Measurements from ENCODE around the gene SLC4A2. TPM values are rescaled to one million over a fixed set of nuclear protein-coding genes. Genes with fewer than 3 reads are reported as not detected.

The SLC4A2 gene
- polyA plus RNA-seq, 2 of the 4 experiments (the other 2 are of a cell fraction), result 112 to 275 TPM

DNA sequence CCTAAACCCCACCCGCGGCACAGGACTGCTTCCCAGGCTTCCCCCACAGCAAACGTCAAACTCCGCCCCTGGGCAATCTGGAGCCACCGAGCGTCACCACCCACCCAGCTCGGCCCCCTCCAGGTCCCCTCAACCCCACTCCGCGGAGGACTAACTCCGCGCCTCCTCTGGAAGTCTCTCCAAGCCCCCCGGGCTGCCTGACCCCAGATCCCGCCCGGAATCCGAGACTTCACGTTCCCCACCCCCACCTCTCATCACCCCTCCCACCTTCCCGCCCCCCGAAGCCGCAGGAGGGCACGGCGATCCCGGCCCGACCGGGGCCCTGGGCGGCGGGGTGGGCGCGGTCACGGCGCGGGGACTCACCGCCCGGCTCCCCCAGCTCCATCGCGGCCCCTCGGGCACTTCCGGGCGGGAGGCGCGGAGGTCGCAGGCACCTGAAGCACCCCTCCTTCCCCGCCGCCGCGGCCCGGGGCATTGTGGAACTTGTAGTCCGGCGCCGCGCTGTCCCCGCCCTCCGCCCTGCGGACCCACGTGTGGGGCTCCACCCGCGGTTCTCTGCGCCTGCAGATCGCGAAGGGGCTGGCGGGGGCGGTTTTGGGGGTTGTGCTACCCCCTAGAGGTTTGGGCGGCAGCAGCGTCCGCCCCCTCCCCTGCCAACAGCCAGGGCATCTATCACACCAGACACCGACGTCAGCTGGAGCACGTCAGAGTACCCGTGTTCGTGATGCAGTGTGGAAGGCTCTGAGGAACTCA, 23.9 kb downstream of the SLC4A2 start, which contains the start of gene TMUB1:
TMUB1 (minus strand) TSS at position 423 of the 753 bp plus-strand sequence. CDS start 930 bp downstream, outside the sequence.
- peaks cover 48% of the 10 kb centered on the region for H3K4me1 ChIP-seq
- H3K9me3 ChIP-seq, result no peaks in the 10 kb centered on the region
- no peak for FAIRE-seq
- peak within 1 kb of the TSS; percentile 95 for H3K4me2 ChIP-seq
- TF ChIP-seq, protein P1, sequence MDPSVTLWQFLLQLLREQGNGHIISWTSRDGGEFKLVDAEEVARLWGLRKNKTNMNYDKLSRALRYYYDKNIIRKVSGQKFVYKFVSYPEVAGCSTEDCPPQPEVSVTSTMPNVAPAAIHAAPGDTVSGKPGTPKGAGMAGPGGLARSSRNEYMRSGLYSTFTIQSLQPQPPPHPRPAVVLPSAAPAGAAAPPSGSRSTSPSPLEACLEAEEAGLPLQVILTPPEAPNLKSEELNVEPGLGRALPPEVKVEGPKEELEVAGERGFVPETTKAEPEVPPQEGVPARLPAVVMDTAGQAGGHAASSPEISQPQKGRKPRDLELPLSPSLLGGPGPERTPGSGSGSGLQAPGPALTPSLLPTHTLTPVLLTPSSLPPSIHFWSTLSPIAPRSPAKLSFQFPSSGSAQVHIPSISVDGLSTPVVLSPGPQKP (IDR thresholded peaks at IDR 0.05; ENCODE audit: low read depth, low read length), result no peak
- no peak for TF ChIP-seq CHD2 (IDR thresholded peaks at IDR 0.05; ENCODE audit: low read length, partially characterized antibody)
- TF ChIP-seq MYC (IDR thresholded peaks at IDR 0.05; ENCODE audit: borderline replicate concordance, low read length), result no peak
- no peak for TF ChIP-seq EHF (CRISPR knock-in tag; IDR thresholded peaks at IDR 0.05)
- TF ChIP-seq POLR2A (IDR thresholded peaks at IDR 0.05; ENCODE audit: low read length), result peak; percentile 7; the same call in 1 of the 2 replicates
- TF ChIP-seq, protein P2, sequence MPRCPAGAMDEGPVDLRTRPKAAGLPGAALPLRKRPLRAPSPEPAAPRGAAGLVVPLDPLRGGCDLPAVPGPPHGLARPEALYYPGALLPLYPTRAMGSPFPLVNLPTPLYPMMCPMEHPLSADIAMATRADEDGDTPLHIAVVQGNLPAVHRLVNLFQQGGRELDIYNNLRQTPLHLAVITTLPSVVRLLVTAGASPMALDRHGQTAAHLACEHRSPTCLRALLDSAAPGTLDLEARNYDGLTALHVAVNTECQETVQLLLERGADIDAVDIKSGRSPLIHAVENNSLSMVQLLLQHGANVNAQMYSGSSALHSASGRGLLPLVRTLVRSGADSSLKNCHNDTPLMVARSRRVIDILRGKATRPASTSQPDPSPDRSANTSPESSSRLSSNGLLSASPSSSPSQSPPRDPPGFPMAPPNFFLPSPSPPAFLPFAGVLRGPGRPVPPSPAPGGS (IDR thresholded peaks at IDR 0.05), result peak; percentile 37; the same call in 1 of the 3 replicates
- no peak for TF ChIP-seq ESRRA (IDR thresholded peaks at IDR 0.05; ENCODE audit: borderline replicate concordance, low read length)
- TF ChIP-seq RAD21 (conservative IDR thresholded peaks at IDR 0.05 in 1 of 2, IDR thresholded peaks at IDR 0.05 in 1 of 2), result no peak
- TF ChIP-seq, protein P3, sequence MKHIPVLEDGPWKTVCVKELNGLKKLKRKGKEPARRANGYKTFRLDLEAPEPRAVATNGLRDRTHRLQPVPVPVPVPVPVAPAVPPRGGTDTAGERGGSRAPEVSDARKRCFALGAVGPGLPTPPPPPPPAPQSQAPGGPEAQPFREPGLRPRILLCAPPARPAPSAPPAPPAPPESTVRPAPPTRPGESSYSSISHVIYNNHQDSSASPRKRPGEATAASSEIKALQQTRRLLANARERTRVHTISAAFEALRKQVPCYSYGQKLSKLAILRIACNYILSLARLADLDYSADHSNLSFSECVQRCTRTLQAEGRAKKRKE (CRISPR knock-in tag; IDR thresholded peaks at IDR 0.05; ENCODE audit: low read depth), result no peak
- TF ChIP-seq KDM1A (IDR thresholded peaks at IDR 0.05; ENCODE audit: low read depth), result no peak
- no peak for TF ChIP-seq SMC3 (IDR thresholded peaks at IDR 0.05)
- TF ChIP-seq, protein P4, sequence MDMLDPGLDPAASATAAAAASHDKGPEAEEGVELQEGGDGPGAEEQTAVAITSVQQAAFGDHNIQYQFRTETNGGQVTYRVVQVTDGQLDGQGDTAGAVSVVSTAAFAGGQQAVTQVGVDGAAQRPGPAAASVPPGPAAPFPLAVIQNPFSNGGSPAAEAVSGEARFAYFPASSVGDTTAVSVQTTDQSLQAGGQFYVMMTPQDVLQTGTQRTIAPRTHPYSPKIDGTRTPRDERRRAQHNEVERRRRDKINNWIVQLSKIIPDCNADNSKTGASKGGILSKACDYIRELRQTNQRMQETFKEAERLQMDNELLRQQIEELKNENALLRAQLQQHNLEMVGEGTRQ (IDR thresholded peaks at IDR 0.05), result peak; percentile 19; the same call in 1 of the 2 replicates
- TF ChIP-seq FOSB (CRISPR knock-in tag; IDR thresholded peaks at IDR 0.05), result no peak
- TF ChIP-seq RARB (CRISPR knock-in tag; IDR thresholded peaks at IDR 0.05), result no peak
- no peak for TF ChIP-seq HDAC2 (IDR thresholded peaks at IDR 0.05)
- TF ChIP-seq, protein P5, sequence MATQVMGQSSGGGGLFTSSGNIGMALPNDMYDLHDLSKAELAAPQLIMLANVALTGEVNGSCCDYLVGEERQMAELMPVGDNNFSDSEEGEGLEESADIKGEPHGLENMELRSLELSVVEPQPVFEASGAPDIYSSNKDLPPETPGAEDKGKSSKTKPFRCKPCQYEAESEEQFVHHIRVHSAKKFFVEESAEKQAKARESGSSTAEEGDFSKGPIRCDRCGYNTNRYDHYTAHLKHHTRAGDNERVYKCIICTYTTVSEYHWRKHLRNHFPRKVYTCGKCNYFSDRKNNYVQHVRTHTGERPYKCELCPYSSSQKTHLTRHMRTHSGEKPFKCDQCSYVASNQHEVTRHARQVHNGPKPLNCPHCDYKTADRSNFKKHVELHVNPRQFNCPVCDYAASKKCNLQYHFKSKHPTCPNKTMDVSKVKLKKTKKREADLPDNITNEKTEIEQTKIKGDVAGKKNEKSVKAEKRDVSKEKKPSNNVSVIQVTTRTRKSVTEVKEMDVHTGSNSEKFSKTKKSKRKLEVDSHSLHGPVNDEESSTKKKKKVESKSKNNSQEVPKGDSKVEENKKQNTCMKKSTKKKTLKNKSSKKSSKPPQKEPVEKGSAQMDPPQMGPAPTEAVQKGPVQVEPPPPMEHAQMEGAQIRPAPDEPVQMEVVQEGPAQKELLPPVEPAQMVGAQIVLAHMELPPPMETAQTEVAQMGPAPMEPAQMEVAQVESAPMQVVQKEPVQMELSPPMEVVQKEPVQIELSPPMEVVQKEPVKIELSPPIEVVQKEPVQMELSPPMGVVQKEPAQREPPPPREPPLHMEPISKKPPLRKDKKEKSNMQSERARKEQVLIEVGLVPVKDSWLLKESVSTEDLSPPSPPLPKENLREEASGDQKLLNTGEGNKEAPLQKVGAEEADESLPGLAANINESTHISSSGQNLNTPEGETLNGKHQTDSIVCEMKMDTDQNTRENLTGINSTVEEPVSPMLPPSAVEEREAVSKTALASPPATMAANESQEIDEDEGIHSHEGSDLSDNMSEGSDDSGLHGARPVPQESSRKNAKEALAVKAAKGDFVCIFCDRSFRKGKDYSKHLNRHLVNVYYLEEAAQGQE (IDR thresholded peaks at IDR 0.05), result peak; percentile 28; the same call in 1 of the 2 replicates
- peak in 1 of 2 experiments; percentile 52; a peak in 1 of 5 replicates for TF ChIP-seq JUN (IDR thresholded peaks at IDR 0.05)
- TF ChIP-seq BHLHE40 (IDR thresholded peaks at IDR 0.05; ENCODE audit: low read depth, low read length), result no peak
- TF ChIP-seq, protein P6, sequence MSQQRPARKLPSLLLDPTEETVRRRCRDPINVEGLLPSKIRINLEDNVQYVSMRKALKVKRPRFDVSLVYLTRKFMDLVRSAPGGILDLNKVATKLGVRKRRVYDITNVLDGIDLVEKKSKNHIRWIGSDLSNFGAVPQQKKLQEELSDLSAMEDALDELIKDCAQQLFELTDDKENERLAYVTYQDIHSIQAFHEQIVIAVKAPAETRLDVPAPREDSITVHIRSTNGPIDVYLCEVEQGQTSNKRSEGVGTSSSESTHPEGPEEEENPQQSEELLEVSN (IDR thresholded peaks at IDR 0.05; ENCODE audit: borderline replicate concordance, low read depth), result 0 out of 2 replicates have a peak, but pooled peaks have one; percentile 8
- TF ChIP-seq, protein P7, sequence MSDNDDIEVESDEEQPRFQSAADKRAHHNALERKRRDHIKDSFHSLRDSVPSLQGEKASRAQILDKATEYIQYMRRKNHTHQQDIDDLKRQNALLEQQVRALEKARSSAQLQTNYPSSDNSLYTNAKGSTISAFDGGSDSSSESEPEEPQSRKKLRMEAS (IDR thresholded peaks at IDR 0.05), result peak; percentile 81
- TF ChIP-seq PHF8 (IDR thresholded peaks at IDR 0.05; ENCODE audit: borderline replicate concordance, low read depth), result peak; percentile 40; the same call in 1 of the 2 replicates
- POLR2A ChIA-PET, result interaction anchor here (0.9 kb wide), 1 partner anchor 21 kb away, joined by 4 read pairs; no protein-coding TSS in a partner anchor
- CTCF ChIA-PET, result interaction anchor here (0.7 to 27.1 kb wide), 8 partner anchors 15 to 118 kb away, joined by 3 to 412 read pairs (median 3); no protein-coding TSS in a partner anchor
- 0% methylated on average over 6 of the region's 69 CpGs for WGBS (ENCODE audit: missing lambda C conversion rate)
- H3K27ac ChIP-seq, result peak within 1 kb of the TSS; percentile 94 to 98
- DNase-seq (ENCODE audit: low read depth in 1 of 2, low spot score in 1 of 2), result peak; percentile 64 to 67
- ATAC-seq, result peak; percentile 20 to 46; a peak in 3 of 6 replicates
- peak within 1 kb of the TSS; percentile 93 for H3K4me3 ChIP-seq
